GM13977 (cell line): ENCODE measurements around the gene AP1S1.
A peak's percentile ranks its signal among the peaks of the same experiment; 100 is the strongest.

Experiments used
- DNase-seq: peaks from one replicate; pipeline ENCODE4 v3.0.0; 2012; ENCODE audit warnings: low spot score
- CTCF ChIP-seq: IDR thresholded peaks from 2 replicates; pipeline ENCODE4 v1.5.1; 2012; ENCODE audit warnings: mild to moderate bottlenecking, control low read depth; ENCODE audit not compliant: insufficient read depth; ENCODE audit errors: extremely low read depth, missing control alignments
- in situ Hi-C: fragments of 300-500 bp; cut with MboI; formaldehyde crosslinking; loops from one replicate; pipeline ENCODE4 v1.12.0; 2022; ENCODE audit warnings: low sequenced_read_pairs, low pct_unique_long_range_greater_than_20kb, mixed read lengths, inconsistent platforms; ENCODE audit not compliant: unreplicated experiment

Gene AP1S1

DNA sequence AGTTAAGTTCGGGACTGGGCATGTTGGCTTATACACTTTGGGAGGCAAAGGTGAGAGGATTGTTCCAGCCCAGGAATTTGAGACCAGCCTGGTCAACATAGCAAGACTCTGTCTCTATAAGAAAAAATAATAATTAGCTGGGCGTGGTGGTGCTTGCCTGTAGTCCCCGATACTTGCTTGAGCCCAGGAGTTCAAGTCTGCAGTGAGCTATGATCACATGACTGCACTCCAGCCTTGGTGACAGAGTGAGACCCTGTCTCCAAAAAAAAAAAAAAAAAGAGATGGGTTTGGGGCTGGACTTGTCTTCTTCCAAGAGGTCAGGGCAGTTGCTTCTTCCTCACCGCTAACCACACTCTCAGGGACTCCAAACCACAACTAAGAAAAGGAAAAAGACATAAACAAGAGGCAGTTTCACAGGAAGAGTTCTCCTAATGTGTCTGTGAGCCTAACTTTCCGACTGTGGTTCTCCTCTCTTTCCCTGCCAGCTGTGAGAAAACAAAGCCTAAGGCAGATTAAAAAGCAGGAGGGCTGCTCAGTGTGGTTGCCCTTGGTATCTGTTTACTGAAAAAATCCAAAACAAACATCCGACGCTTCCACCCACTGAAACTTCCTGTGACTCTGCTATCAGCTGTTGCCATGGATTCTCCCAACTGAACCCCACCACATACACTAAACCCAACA, 29.8 kb upstream of the AP1S1 start:
- no peak for TF ChIP-seq CTCF
- in situ Hi-C loops, result no loop called here
- no peak for DNase-seq

- in situ Hi-C loops, result no loop called here
- no peak for DNase-seq
- TF ChIP-seq CTCF, result no peak
Measured at GRCh38 chr7:101125989-101126650, 28.2 kb upstream of the AP1S1 start.

GRCh38 chr7:101126651-101127459, 27.4 kb upstream of the AP1S1 start, which contains the start of gene SERPINE1:
Gene SERPINE1 (plus strand): TSS chr7:101127104. CDS start chr7:101128394, 1,290 bp downstream.
- peak; percentile 25 for TF ChIP-seq CTCF
- in situ Hi-C loops, result no loop called here
- peak; percentile 79 for DNase-seq

DNA sequence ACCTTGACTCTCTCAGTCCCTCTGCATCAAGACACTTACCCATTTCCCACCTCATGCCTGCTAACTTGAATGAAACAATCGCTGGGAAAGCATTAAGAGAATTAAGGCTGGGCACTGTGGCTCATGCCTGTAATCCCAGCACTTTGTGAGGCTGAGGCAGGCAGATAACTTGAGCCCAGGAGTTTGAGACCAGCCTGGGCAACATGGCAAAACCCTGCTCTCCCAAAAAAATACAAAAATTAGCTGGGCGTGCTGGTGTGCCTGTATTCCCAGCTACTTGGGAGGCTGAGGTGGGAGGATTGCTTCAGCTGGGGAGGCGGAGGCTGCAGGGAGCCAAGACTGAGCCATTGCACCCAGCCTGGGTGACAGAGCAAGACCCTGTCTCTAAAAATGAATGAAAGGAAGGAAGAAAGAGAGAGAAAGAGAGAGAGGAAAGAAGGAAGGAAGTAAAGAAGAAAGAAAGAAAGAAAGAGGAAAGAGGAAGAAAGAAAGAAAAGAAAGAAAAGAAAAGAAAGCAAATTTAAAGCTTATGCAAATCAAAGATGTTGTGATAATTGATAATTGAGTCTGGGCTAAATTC, 26.7 kb upstream of the AP1S1 start:
- in situ Hi-C loops, result no loop called here
- no peak for TF ChIP-seq CTCF
- DNase-seq, result no peak

DNA sequence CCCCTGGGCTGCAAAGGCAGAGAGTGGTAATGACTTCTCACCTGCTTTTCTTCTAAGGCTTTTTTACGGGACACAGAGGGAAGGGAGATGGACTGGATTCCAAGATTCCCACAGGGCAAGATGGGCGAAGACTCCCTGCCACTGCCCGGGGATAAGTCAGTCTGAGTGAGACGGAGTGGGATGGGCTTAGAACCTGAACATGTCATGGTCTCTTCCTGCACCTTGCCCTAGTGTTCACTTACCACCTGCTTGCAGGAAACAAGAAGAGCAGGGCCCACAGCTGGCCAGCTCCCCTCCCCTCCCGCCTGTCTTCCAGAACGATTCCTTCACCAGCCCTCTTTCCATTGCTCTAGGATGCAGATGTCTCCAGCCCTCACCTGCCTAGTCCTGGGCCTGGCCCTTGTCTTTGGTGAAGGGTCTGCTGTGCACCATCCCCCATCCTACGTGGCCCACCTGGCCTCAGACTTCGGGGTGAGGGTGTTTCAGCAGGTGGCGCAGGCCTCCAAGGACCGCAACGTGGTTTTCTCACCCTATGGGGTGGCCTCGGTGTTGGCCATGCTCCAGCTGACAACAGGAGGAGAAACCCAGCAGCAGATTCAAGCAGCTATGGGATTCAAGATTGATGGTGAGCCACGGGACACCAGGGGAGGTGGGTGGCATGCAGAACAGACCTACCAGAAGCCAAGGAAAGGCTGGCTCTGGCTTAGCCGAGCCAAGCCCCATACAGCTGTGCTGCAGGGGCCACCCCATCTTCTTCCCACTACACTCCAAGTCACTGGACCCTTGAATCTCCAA, 26.0 kb upstream of the AP1S1 start:
- in situ Hi-C loops, result no loop called here
- TF ChIP-seq CTCF, result no peak
- DNase-seq, result no peak
